Endothelial cell of umbilical vein (primary cell): ENCODE data around the gene SVIL.

Experiments used
- CTCF ChIP-seq, 2 donors: IDR thresholded peaks; 1 replicate in 1 of 2; 2 replicates in 1 of 2; pipeline ENCODE4 v1.5.1; 2011; ENCODE audit warnings: low read length in 2 of 2, mild to moderate bottlenecking in 2 of 2, moderate library complexity in 2 of 2, control low read depth in 1 of 2, inconsistent platforms in 1 of 2, low read depth in 1 of 2; ENCODE audit not compliant: insufficient read depth in 1 of 2; ENCODE audit errors: extremely low read depth in 1 of 2
- EZH2 ChIP-seq: IDR thresholded peaks from 2 replicates; pipeline ENCODE4 v1.6.1; 2012; ENCODE audit warnings: borderline replicate concordance, low read depth, mild to moderate bottlenecking, moderate library complexity, low read length, inconsistent platforms; ENCODE audit not compliant: severe bottlenecking
- FOS ChIP-seq: IDR thresholded peaks from 2 replicates; pipeline ENCODE4 v1.6.1; 2011; ENCODE audit warnings: mild to moderate bottlenecking, low read length, moderate library complexity, borderline replicate concordance; ENCODE audit not compliant: insufficient read depth
- GATA2 ChIP-seq: IDR thresholded peaks from 2 replicates; pipeline ENCODE4 v1.7.0; 2011; ENCODE audit warnings: low read depth, mild to moderate bottlenecking, moderate library complexity, mixed read lengths, low read length; ENCODE audit not compliant: insufficient read length, insufficient read depth
- JUN ChIP-seq: IDR thresholded peaks from 2 replicates; pipeline ENCODE4 v1.6.1; 2011; ENCODE audit warnings: borderline replicate concordance, low read depth; ENCODE audit not compliant: insufficient read length, insufficient read depth
- MAX ChIP-seq: IDR thresholded peaks from 2 replicates; pipeline ENCODE4 v1.6.1; 2011; ENCODE audit not compliant: insufficient read depth, insufficient read length
- POLR2A ChIP-seq: IDR thresholded peaks from 2 replicates; pipeline ENCODE4 v1.6.1; 2012; ENCODE audit warnings: low read depth, mild to moderate bottlenecking, control low read depth, low read length
- POLR2AphosphoS5 ChIP-seq: IDR thresholded peaks from 2 replicates; pipeline ENCODE4 v1.6.1; 2012; ENCODE audit warnings: low read depth, mild to moderate bottlenecking, control low read depth, low read length, moderate library complexity; ENCODE audit not compliant: insufficient read depth

- TF ChIP-seq POLR2A, result no peak
- no peak for TF ChIP-seq CTCF (IDR thresholded peaks at IDR 0.05; ENCODE audit: extremely low read depth in 1 of 2, insufficient read depth in 1 of 2, low read depth in 1 of 2, low read length in 2 of 2)
- no peak for TF ChIP-seq EZH2
- no peak for TF ChIP-seq MAX
- no peak for TF ChIP-seq POLR2AphosphoS5
- no peak for TF ChIP-seq FOS
- no peak for TF ChIP-seq JUN
- TF ChIP-seq GATA2, result no peak
Observed at GRCh38 chr10:29437871-29438270, 196.9 kb downstream of the SVIL start.
